Measurements from ENCODE around the gene TTC28. TPM values are rescaled to one million over a fixed set of nuclear protein-coding genes. Genes with fewer than 3 reads are reported as not detected.

Gene TTC28
- total RNA-seq, 1 donor from 2014 or later = 13.5 TPM

DNA sequence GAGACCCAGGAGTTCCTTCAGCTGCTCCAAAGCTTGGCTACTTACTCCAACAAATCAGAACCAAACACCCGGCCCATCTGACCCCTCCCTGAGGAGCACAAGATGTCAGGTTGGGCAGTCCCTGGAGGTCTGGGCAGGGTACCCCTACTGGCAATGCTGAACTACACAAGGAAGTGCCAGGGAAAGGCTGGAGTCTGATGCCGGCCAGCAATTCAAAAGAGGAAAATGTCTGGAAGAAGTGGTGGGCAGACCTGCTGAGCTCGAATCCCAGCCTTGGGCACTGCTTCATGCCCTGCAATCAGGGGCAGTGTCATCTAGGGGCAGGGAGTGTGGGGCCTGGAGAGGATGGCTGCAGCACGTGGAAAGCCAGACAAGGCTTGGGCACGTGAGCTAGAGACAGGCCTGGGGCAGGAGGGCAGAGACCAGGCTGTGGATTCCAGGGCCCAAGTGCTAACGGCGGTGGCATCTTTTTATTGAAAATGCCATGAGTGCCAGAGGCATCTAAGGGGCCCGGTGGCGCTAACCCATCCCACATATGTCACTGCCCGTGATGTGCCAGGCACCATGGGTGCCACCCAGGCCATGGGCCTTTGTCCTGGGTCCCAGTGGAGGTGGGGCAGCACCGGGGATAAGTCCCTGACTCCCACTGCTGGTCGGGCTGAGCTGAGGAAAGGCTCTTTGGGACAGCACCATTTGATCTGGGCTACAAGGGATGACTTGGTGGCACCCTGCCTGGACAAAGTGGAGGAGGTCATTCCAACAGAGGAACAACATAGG lies 662.7 kb downstream of the TTC28 start:
- no peaks in the 10 kb centered on the region for H3K36me3 ChIP-seq (ENCODE audit: control insufficient read depth, insufficient read depth, low read length)
- peaks cover 3% of the 10 kb centered on the region for H3K27me3 ChIP-seq (ENCODE audit: control insufficient read depth, insufficient read depth, low read length)
- TF ChIP-seq, protein P1, sequence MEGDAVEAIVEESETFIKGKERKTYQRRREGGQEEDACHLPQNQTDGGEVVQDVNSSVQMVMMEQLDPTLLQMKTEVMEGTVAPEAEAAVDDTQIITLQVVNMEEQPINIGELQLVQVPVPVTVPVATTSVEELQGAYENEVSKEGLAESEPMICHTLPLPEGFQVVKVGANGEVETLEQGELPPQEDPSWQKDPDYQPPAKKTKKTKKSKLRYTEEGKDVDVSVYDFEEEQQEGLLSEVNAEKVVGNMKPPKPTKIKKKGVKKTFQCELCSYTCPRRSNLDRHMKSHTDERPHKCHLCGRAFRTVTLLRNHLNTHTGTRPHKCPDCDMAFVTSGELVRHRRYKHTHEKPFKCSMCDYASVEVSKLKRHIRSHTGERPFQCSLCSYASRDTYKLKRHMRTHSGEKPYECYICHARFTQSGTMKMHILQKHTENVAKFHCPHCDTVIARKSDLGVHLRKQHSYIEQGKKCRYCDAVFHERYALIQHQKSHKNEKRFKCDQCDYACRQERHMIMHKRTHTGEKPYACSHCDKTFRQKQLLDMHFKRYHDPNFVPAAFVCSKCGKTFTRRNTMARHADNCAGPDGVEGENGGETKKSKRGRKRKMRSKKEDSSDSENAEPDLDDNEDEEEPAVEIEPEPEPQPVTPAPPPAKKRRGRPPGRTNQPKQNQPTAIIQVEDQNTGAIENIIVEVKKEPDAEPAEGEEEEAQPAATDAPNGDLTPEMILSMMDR (IDR thresholded peaks at IDR 0.05; ENCODE audit: insufficient read depth, low read length, poor library complexity, severe bottlenecking) = no peak
- DNase-seq (ENCODE audit: low read depth) = no peak
- no peak overlapping the region for H3K4me3 ChIP-seq (ENCODE audit: low read depth, low read length)

GRCh38 chr22:28015676-28016601 lies 663.7 kb downstream of the TTC28 start:
- no peak for DNase-seq (ENCODE audit: low read depth)
- Histone ChIP-seq H3K4me3 (ENCODE audit: low read depth, low read length) (no peak overlapping the region), H3K36me3 (ENCODE audit: control insufficient read depth, insufficient read depth, low read length) (no peaks in the 10 kb centered on the region), H3K27me3 (ENCODE audit: control insufficient read depth, insufficient read depth, low read length) (peaks cover 3% of the 10 kb centered on the region)
- TF ChIP-seq, protein P1 (IDR thresholded peaks at IDR 0.05; ENCODE audit: insufficient read depth, low read length, poor library complexity, severe bottlenecking) = no peak

DNA sequence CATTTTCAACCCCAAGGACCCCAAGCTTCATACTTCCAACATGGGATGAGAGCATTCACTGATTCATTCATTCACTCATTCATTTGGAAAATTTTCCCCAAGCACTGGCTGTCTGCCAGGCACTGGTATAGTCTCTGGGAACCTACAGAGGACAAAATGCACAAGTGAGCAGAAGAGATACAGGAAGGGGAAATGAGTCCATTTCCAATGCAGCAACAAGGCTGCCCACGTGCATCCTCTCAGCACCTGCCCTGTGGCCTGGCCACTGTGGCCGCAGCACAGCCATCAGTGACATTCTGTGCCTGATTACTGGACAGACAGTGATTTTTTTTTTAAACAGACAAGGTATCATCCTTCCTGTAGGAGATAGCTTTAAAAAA lies 664.6 kb downstream of the TTC28 start:
- Histone ChIP-seq H3K27me3 (ENCODE audit: control insufficient read depth, insufficient read depth, low read length) (peaks cover 3% of the 10 kb centered on the region), H3K36me3 (ENCODE audit: control insufficient read depth, insufficient read depth, low read length) (no peaks in the 10 kb centered on the region), H3K4me3 (ENCODE audit: low read depth, low read length) (no peak overlapping the region)
- DNase-seq (ENCODE audit: low read depth) = no peak
- TF ChIP-seq, protein P1 (IDR thresholded peaks at IDR 0.05; ENCODE audit: insufficient read depth, low read length, poor library complexity, severe bottlenecking) = no peak

DNA sequence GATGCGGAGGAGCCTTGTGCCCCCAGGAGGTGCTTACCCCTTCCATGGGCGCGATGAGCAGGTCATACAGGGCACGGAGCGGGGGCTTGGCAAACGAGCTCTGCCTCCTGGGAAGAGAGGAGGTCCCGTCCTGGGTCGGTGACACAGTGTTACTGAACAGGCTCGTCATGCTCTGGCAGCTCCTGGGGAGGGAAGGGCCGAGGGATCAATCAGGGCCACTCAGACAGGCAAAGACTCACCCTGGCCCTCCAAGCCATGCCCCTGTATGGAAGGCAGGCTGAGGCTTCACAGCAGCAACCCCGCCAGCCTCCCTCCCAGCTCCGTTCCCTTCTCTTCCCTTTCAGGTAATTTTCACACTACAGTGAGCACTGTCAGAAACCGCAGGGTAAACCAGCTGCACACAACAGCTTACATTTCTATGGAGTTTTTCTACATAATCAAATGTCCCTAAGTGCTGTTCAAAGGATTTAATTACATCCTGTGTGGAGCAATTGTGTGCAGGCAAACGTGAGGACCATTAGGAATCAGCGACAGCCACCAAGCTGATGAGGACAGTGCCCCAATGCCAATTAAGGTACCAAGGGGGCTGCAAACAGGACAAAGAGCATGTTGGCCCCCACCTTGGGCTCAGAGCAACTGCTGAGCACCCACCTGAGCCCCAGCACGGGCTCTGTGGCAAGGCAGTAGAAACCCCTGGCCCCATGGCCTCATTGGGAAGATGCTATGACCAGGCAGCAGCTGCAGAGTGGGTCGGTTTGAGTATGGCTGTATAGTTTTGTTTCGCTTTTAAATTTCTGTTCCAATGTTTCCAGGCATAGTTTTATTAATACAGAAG lies 665.2 kb downstream of the TTC28 start:
- Histone ChIP-seq H3K27me3 (ENCODE audit: control insufficient read depth, insufficient read depth, low read length) (peaks cover 3% of the 10 kb centered on the region), H3K4me3 (ENCODE audit: low read depth, low read length) (no peak overlapping the region), H3K36me3 (ENCODE audit: control insufficient read depth, insufficient read depth, low read length) (no peaks in the 10 kb centered on the region)
- no peak for DNase-seq (ENCODE audit: low read depth)
- TF ChIP-seq, protein P1 (IDR thresholded peaks at IDR 0.05; ENCODE audit: insufficient read depth, low read length, poor library complexity, severe bottlenecking) = no peak

GRCh38 chr22:28013611-28014010 lies 666.0 kb downstream of the TTC28 start:
- Histone ChIP-seq H3K4me3 (ENCODE audit: low read depth, low read length) (no peak overlapping the region), H3K36me3 (ENCODE audit: control insufficient read depth, insufficient read depth, low read length) (no peaks in the 10 kb centered on the region), H3K27me3 (ENCODE audit: control insufficient read depth, insufficient read depth, low read length) (peaks cover 3% of the 10 kb centered on the region)
- no peak for DNase-seq (ENCODE audit: low read depth)
- TF ChIP-seq, protein P1 (IDR thresholded peaks at IDR 0.05; ENCODE audit: insufficient read depth, low read length, poor library complexity, severe bottlenecking) = no peak
